Gastrocnemius medialis (tissue), 4 donors: ENCODE measurements around the gene PDGFRB.

Source experiments
- POLR2A ChIP-seq, 2 donors: fragments of 450-650 bp; IDR thresholded peaks; one replicate each; pipeline ENCODE4 v1.6.1; 2017; ENCODE audit warnings: antibody characterized with exemption in 2 of 2, mild to moderate bottlenecking in 2 of 2, moderate library complexity in 2 of 2
- TF ChIP-seq, protein P1 (sequence below), 5 experiments: fragments of 450-650 bp in 3 of 5; fragments of 200-600 bp in 2 of 5; sonication (generic) in 2 of 5; IDR thresholded peaks in 4 of 5; conservative IDR thresholded peaks in 1 of 5; 1 replicate in 4 of 5; 2 replicates in 1 of 5; pipeline ENCODE4 v1.5.1; 2016 to 2019; ENCODE audit warnings: antibody characterized with exemption in 5 of 5, mild to moderate bottlenecking in 3 of 5, moderate library complexity in 3 of 5

DNA sequence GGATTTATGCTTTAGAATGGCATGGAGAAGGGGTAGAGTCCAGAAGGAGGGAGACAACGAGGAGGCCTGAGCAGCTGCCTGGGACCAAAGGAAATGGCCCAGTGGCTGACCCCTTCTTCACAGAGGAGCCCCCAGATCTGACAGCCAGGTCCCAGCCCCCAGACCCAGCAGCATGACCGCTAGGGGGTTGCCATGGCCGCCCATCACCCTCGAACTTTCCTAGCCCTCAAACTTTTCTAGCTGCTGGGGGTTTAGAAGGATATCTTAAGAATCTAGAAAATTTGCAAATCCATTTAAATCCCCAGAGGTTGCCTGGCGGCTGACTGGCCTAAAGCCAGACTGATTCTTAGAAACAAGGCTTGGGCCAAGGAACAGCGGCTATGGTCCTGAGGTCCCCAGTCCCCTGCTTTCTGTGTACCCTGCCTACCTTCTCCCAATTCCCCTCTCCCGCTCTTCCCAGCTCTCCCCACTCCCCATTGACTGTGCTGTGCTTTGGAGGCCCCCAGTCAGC, 972 bp downstream of the PDGFRB start:
- TF ChIP-seq, protein P1, sequence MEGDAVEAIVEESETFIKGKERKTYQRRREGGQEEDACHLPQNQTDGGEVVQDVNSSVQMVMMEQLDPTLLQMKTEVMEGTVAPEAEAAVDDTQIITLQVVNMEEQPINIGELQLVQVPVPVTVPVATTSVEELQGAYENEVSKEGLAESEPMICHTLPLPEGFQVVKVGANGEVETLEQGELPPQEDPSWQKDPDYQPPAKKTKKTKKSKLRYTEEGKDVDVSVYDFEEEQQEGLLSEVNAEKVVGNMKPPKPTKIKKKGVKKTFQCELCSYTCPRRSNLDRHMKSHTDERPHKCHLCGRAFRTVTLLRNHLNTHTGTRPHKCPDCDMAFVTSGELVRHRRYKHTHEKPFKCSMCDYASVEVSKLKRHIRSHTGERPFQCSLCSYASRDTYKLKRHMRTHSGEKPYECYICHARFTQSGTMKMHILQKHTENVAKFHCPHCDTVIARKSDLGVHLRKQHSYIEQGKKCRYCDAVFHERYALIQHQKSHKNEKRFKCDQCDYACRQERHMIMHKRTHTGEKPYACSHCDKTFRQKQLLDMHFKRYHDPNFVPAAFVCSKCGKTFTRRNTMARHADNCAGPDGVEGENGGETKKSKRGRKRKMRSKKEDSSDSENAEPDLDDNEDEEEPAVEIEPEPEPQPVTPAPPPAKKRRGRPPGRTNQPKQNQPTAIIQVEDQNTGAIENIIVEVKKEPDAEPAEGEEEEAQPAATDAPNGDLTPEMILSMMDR (IDR thresholded peaks at IDR 0.05 in 4 of 5, conservative IDR thresholded peaks at IDR 0.05 in 1 of 5) = no peak
- TF ChIP-seq POLR2A (IDR thresholded peaks at IDR 0.05) = no peak
